ENCODE data around the gene UQCRHL.

- no peak for TF ChIP-seq POLR2A (IDR thresholded peaks at IDR 0.05)
- TF ChIP-seq, protein P1, sequence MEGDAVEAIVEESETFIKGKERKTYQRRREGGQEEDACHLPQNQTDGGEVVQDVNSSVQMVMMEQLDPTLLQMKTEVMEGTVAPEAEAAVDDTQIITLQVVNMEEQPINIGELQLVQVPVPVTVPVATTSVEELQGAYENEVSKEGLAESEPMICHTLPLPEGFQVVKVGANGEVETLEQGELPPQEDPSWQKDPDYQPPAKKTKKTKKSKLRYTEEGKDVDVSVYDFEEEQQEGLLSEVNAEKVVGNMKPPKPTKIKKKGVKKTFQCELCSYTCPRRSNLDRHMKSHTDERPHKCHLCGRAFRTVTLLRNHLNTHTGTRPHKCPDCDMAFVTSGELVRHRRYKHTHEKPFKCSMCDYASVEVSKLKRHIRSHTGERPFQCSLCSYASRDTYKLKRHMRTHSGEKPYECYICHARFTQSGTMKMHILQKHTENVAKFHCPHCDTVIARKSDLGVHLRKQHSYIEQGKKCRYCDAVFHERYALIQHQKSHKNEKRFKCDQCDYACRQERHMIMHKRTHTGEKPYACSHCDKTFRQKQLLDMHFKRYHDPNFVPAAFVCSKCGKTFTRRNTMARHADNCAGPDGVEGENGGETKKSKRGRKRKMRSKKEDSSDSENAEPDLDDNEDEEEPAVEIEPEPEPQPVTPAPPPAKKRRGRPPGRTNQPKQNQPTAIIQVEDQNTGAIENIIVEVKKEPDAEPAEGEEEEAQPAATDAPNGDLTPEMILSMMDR (IDR thresholded peaks at IDR 0.05) = peak in 2 of 3 experiments; percentile 4 to 21
These were observed 39.8 kb upstream of the UQCRHL start, which contains the start of gene SPEN for GRCh38 chr1:15847100-15847892.
